GM15510 (cell line): ENCODE measurements around the gene GTPBP8.

Experiments used
- POLR2A ChIP-seq: IDR thresholded peaks from 3 replicates; pipeline ENCODE4 v1.6.1; 2011; ENCODE audit warnings: borderline replicate concordance; ENCODE audit not compliant: insufficient read length; ENCODE audit errors: extremely low read depth

GTPBP8 gene

GRCh38 chr3:113035387-113035982, 44.7 kb downstream of the GTPBP8 start:
- TF ChIP-seq POLR2A: no peak

DNA sequence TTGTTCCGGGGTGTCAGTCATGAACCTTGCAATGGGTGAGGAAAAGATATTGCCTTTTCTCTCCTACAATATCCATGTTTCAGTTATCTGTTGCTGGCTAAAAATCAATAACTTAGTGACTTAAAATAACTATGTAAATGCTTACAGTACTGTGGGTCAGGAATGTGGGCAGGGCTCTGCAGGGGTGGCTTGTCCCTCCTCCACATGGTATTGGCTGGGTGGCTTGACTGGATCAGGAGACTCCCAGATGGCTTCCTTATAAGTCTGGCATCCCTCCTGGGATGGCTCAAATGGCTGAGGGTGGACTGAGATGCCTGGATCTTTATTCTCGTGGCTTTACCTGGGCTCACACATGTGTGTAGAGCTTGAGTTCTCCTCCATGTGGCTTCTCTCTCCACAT, 47.5 kb downstream of the GTPBP8 start:
- TF ChIP-seq POLR2A: no peak

GRCh38 chr3:113039546-113039945, 48.8 kb downstream of the GTPBP8 start:
- no peak for TF ChIP-seq POLR2A

DNA sequence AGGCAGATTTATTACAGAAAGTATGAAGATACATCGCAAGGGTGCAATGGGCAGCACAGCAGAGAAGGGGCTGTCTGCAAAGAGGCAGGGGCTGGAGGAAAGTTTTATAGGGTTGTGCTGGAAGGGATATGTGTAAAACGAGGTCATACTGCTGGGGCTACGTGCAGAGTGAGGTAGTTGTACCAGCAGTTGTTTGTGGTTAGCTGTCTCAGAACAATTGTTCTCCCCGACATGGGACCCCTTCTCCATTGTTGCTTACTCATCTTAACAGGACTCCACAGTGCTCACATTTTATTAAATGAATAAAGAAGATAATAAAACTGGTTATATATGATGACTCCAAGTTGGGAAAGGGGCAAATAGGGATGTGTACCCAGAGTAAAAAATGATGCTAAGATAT, 49.4 kb downstream of the GTPBP8 start:
- TF ChIP-seq POLR2A: no peak

DNA sequence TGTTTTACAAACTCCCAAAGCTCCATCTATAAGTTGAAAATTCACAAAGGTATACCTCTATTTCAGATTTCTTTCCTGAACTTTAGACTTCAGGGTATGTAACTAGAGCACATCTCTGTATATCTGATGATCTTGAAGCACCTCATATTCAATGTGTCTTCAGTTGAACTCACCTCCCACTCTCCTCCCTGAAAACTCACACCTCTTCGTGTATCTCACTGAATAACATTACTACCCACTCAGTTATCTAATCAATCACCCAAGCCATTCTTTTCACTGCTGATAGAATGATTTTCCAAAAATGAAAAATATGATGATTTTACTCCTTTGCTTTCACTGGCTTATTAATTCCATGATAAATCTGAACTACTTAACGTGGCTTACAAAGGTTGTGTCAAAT, 52.9 kb downstream of the GTPBP8 start:
- no peak for TF ChIP-seq POLR2A

GRCh38 chr3:113051302-113051711, 60.5 kb downstream of the GTPBP8 start:
- no peak for TF ChIP-seq POLR2A
